ENCODE measurements around the gene SLC6A18.
"Not testable (repeated sequence)": the region's sequence is repeated elsewhere in the genome, so short reads cannot be mapped to it uniquely, and the experiment has no call there.

Gene SLC6A18

GRCh38 chr5:1279443-1280151 is 54.4 kb downstream of the SLC6A18 start:
- DNase-seq: no peak

- no peak for DNase-seq
Observed at GRCh38 chr5:1280177-1281037, 55.2 kb downstream of the SLC6A18 start.

GRCh38 chr5:1281038-1281882 is 56.1 kb downstream of the SLC6A18 start:
- no peak for DNase-seq

- no peak for DNase-seq
Observed at GRCh38 chr5:1282131-1282992, 57.2 kb downstream of the SLC6A18 start.

- not testable (repeated sequence) for DNase-seq
Observed at GRCh38 chr5:1282993-1283728, 58.0 kb downstream of the SLC6A18 start.

DNA sequence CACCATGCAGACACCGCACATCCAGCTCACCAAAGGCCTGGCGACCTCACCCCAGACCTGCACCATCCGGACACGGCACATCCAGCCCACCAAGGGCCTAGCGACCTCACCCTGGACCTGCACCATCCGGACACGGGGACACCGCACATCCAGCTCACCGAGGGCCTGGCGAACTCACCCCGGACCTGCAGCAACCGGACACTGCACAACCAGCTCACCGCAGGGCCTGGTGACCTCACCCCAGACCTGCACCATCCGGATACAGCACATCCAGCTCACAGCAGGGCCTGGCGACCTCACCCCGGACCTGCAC is 58.5 kb downstream of the SLC6A18 start:
- DNase-seq: not testable (repeated sequence)

DNA sequence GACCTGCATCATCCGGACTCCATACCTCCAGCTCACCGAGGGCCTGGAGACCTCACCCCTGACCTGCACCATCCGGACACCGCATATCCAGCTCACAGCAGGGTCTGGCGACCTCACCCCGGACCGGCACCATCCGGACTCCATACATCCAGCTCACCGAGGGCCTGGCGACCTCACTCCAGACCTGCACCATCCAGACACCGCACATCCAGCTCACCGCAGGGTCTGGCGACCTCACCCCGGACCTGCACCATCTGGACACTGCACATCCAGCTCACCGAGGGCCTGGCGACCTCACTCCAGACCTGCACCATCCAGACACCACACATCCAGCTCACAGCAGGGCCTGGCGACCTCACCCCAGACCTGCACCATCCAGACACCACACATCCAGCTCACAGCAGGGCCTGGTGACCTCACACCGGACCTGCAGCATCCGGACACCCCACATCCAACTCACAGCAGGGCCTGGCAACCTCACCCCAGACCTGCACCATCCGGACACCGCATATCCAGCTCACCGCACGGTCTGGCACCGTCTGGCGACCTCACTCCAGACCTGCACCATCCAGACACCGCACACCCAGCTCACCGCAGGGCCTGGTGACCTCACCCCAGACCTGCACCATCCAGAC is 59.3 kb downstream of the SLC6A18 start:
- DNase-seq: not testable (repeated sequence)

- DNase-seq: no peak
Observed at GRCh38 chr5:1285141-1285540, 60.0 kb downstream of the SLC6A18 start.

GRCh38 chr5:1285883-1286291 is 60.7 kb downstream of the SLC6A18 start:
- no peak for DNase-seq

GRCh38 chr5:1288439-1289335 is 63.5 kb downstream of the SLC6A18 start:
- no peak for DNase-seq

- DNase-seq: not testable (repeated sequence)
Observed at GRCh38 chr5:1289559-1289958, 64.4 kb downstream of the SLC6A18 start.

GRCh38 chr5:1290956-1291355 is 65.8 kb downstream of the SLC6A18 start:
- not testable (repeated sequence) for DNase-seq

- DNase-seq: peak; percentile 53
Observed at GRCh38 chr5:1291611-1292080, 66.5 kb downstream of the SLC6A18 start.

GRCh38 chr5:1292139-1292538 is 67.0 kb downstream of the SLC6A18 start:
- DNase-seq: no peak

DNA sequence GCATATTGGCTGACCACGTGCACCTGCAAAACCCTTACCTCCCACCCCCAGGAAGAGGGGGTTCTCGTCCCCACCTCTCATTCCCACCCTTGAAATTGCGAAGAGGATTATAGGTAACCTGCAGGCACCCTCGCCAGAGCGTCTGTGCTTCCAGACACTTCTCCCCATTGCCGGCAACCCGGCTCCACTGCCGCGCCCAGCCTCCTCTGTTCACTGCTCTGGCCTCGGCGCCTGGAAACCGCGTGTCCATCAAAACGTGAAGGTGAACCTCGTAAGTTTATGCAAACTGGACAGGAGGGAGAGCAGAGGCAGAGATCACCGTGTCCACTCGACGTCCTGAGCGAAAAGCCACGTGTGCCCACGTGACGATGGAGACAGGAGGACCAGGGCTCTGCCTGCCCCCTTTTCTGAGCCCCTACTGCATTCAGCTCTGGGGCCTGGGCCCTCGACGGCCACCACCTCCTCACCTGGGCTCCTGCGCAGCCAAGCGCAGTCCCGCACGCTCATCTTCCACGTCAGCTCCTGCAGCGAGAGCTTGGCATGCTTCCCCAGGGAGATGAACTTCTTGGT is 67.8 kb downstream of the SLC6A18 start:
- DNase-seq: no peak

DNA sequence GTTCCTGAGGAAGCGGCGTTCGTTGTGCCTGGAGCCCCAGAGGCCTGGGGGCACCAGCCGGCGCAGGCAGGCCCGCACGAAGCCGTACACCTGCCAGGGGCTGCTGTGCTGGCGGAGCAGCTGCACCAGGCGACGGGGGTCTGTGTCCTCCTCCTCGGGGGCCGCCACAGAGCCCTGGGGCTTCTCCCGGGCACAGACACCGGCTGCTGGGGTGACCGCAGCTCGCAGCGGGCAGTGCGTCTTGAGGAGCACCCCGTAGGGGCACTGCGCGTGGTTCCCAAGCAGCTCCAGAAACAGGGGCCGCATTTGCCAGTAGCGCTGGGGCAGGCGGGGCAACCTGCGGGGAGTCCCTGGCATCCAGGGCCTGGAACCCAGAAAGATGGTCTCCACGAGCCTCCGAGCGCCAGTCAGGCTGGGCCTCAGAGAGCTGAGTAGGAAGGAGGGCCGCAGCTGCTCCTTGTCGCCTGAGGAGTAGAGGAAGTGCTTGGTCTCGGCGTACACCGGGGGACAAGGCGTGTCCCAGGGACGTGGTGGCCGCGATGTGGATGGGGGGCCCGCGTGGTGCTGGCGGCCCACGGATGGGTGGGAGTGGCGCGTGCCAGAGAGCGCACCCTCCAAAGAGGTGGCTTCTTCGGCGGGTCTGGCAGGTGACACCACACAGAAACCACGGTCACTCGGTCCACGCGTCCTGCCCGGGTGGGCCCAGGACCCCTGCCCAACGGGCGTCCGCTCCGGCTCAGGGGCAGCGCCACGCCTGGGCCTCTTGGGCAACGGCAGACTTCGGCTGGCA is 68.4 kb downstream of the SLC6A18 start:
- DNase-seq: no peak

DNA sequence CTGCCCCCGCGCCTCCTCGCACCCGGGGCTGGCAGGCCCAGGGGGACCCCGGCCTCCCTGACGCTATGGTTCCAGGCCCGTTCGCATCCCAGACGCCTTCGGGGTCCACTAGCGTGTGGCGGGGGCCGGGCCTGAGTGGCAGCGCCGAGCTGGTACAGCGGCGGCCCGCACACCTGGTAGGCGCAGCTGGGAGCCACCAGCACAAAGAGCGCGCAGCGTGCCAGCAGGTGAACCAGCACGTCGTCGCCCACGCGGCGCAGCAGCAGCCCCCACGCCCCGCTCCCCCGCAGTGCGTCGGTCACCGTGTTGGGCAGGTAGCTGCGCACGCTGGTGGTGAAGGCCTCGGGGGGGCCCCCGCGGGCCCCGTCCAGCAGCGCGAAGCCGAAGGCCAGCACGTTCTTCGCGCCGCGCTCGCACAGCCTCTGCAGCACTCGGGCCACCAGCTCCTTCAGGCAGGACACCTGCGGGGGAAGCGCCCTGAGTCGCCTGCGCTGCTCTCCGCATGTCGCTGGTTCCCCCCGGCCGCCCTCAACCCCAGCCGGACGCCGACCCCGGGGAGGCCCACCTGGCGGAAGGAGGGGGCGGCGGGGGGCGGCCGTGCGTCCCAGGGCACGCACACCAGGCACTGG is 69.1 kb downstream of the SLC6A18 start:
- DNase-seq: no peak
